ENCODE data around the gene ARHGAP31.
"Not testable (repeated sequence)": the region's sequence is repeated elsewhere in the genome, so short reads cannot be mapped to it uniquely, and the experiment has no call there.

Gene ARHGAP31

GRCh38 chr3:119294696-119295671, 801 bp downstream of the ARHGAP31 start:
- DNase-seq (ENCODE audit: low read depth): peak; percentile 39

- DNase-seq (ENCODE audit: low read depth): no peak
These were observed 1.9 kb downstream of the ARHGAP31 start for GRCh38 chr3:119295816-119296726.

- DNase-seq (ENCODE audit: low read depth): no peak
These were observed 2.5 kb downstream of the ARHGAP31 start for GRCh38 chr3:119296727-119297122.

- DNase-seq (ENCODE audit: low read depth): no peak
These were observed 3.0 kb downstream of the ARHGAP31 start for GRCh38 chr3:119297169-119297568.

- no peak for DNase-seq (ENCODE audit: low read depth)
These were observed 4.4 kb downstream of the ARHGAP31 start for GRCh38 chr3:119298565-119298941.

GRCh38 chr3:119300991-119301391, 6.8 kb downstream of the ARHGAP31 start:
- no peak for DNase-seq (ENCODE audit: low read depth)

GRCh38 chr3:119301662-119302061, 7.5 kb downstream of the ARHGAP31 start:
- no peak for DNase-seq (ENCODE audit: low read depth)

GRCh38 chr3:119302697-119303551, 8.7 kb downstream of the ARHGAP31 start:
- DNase-seq (ENCODE audit: low read depth): no peak

GRCh38 chr3:119304201-119304713, 10.1 kb downstream of the ARHGAP31 start:
- no peak for DNase-seq (ENCODE audit: low read depth)

GRCh38 chr3:119305286-119305685, 11.1 kb downstream of the ARHGAP31 start:
- no peak for DNase-seq (ENCODE audit: low read depth)

- DNase-seq (ENCODE audit: low read depth): not testable (repeated sequence)
These were observed 12.2 kb downstream of the ARHGAP31 start for GRCh38 chr3:119306378-119306777.

GRCh38 chr3:119308355-119308754, 14.2 kb downstream of the ARHGAP31 start:
- no peak for DNase-seq (ENCODE audit: low read depth)

- no peak for DNase-seq (ENCODE audit: low read depth)
These were observed 15.4 kb downstream of the ARHGAP31 start for GRCh38 chr3:119309591-119309990.

- no peak for DNase-seq (ENCODE audit: low read depth)
These were observed 15.9 kb downstream of the ARHGAP31 start for GRCh38 chr3:119310071-119310470.

GRCh38 chr3:119311081-119311925, 17.1 kb downstream of the ARHGAP31 start:
- DNase-seq (ENCODE audit: low read depth): no peak

- DNase-seq (ENCODE audit: low read depth): no peak
These were observed 19.3 kb downstream of the ARHGAP31 start for GRCh38 chr3:119313461-119313860.

- DNase-seq (ENCODE audit: low read depth): no peak
These were observed 20.6 kb downstream of the ARHGAP31 start for GRCh38 chr3:119314821-119315220.

- DNase-seq (ENCODE audit: low read depth): no peak
These were observed 21.6 kb downstream of the ARHGAP31 start for GRCh38 chr3:119315600-119316312.

GRCh38 chr3:119316313-119316670, 22.1 kb downstream of the ARHGAP31 start:
- no peak for DNase-seq (ENCODE audit: low read depth)

GRCh38 chr3:119318876-119319275, 24.7 kb downstream of the ARHGAP31 start:
- no peak for DNase-seq (ENCODE audit: low read depth)
